Tibial nerve (tissue), 4 donors: ENCODE measurements around the gene CEACAM19. TPM values are rescaled to one million over a fixed set of nuclear protein-coding genes. Genes with fewer than 3 reads are reported as not detected.

Experiments used
- DNase-seq, 2 donors: peaks; one replicate each; pipeline ENCODE4 v3.0.0-alpha.2; 2019; ENCODE audit warnings: low spot score in 2 of 2
- H3K27ac ChIP-seq, 4 donors: fragments of 200-600 bp; sonication (generic) in 3 of 4; one replicate each; pipeline ENCODE4 v1.5.1; 2017 to 2019; ENCODE audit warnings: mild to moderate bottlenecking in 1 of 4
- H3K27me3 ChIP-seq, 2 donors: fragments of 200-600 bp; sonication (generic) in 1 of 2; one replicate each; pipeline versions ENCODE4 v1.5.1 to v1.6.0; 2017 to 2019
- H3K36me3 ChIP-seq, 3 donors: fragments of 200-600 bp; sonication (generic); one replicate each; pipeline ENCODE4 v1.5.1; 2018 to 2019
- H3K4me1 ChIP-seq, 4 donors: fragments of 200-600 bp; sonication (generic) in 3 of 4; one replicate each; pipeline ENCODE4 v1.5.1; 2017 to 2019
- H3K4me3 ChIP-seq, 4 donors: fragments of 200-600 bp; sonication (generic) in 3 of 4; one replicate each; pipeline ENCODE4 v1.5.1; 2017 to 2019; ENCODE audit warnings: mild to moderate bottlenecking in 1 of 4, moderate library complexity in 1 of 4
- H3K9me3 ChIP-seq, 4 donors: fragments of 200-600 bp; sonication (generic) in 3 of 4; one replicate each; pipeline ENCODE4 v1.5.1; 2017 to 2019
- EP300 ChIP-seq, 2 donors: sonication (generic); formaldehyde crosslinking; IDR thresholded peaks; one replicate each; pipeline ENCODE4 v1.6.1; 2017; ENCODE audit warnings: antibody characterized with exemption in 2 of 2, mild to moderate bottlenecking in 1 of 2
- POLR2A ChIP-seq, 2 donors: fragments of 450-650 bp; IDR thresholded peaks; one replicate each; pipeline ENCODE4 v1.6.1; 2017; ENCODE audit warnings: antibody characterized with exemption in 2 of 2, mild to moderate bottlenecking in 2 of 2, moderate library complexity in 2 of 2
- WGBS, 2 donors: methylation state at CpG; one replicate each; pipeline ENCODE4 v1.1.5; 2018; 5-methylcytosine and 5-hydroxymethylcytosine counted together
- total RNA-seq, 4 donors: library from RNA; depleted of rRNA; stranded (reverse); fragments of >200 nt; gene quantifications; one replicate each; pipeline ENCODE4 v1.1.0, GENCODE V29; 2016
- TF ChIP-seq, protein P1 (sequence below), 5 experiments: fragments of 200-600 bp in 3 of 5; fragments of 450-650 bp in 2 of 5; sonication (generic) in 3 of 5; IDR thresholded peaks; one replicate each; pipeline ENCODE4 v1.5.1; 2016 to 2019; ENCODE audit warnings: antibody characterized with exemption in 5 of 5, mild to moderate bottlenecking in 3 of 5, moderate library complexity in 2 of 5

Gene CEACAM19
- total RNA-seq, 4 donors from 2014 or later, result 10.9 to 38.7 (median 15.4) TPM

DNA sequence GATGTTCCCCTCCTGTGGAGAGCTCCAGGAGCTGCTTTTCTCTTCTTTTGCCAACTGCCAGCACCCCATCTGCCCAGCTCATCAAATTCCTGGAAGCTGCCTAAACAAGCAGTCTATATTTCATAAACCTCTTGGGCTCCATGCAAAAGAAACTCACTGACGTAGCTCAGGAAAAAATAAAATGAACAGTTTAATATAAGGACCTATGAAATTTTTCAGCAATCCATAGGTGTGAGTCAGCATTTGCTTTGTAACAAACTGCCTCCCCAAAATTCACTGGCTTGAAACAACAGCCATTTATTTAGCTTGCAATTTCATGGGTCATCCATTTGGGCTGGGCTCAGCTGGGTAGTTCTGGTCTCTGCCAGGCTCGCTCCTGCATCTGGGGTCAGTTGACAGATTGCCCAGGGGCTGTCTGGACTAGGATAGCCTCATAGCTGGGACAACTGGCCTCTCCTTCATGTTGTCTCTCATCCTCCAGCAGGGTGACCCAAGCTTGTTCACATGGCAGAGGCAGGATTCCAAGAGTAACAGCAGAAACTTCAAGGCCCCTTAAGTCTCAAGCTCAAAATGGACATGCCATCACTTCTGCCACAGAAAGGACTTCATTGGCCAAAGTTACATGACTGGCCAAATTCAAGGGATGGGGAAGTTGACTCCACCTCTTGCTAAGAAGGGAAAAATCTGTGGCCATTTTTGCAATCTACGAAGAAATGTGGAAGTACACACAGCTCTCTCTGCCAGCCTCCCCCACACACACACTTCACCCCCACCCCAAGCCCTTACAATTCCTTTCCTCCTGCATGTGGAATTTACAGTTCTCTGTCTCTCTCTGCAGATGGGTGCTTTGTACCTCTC, 35.5 kb upstream of the CEACAM19 start:
- TF ChIP-seq POLR2A (IDR thresholded peaks at IDR 0.05), result no peak
- TF ChIP-seq EP300 (IDR thresholded peaks at IDR 0.05), result no peak
- TF ChIP-seq, protein P1, sequence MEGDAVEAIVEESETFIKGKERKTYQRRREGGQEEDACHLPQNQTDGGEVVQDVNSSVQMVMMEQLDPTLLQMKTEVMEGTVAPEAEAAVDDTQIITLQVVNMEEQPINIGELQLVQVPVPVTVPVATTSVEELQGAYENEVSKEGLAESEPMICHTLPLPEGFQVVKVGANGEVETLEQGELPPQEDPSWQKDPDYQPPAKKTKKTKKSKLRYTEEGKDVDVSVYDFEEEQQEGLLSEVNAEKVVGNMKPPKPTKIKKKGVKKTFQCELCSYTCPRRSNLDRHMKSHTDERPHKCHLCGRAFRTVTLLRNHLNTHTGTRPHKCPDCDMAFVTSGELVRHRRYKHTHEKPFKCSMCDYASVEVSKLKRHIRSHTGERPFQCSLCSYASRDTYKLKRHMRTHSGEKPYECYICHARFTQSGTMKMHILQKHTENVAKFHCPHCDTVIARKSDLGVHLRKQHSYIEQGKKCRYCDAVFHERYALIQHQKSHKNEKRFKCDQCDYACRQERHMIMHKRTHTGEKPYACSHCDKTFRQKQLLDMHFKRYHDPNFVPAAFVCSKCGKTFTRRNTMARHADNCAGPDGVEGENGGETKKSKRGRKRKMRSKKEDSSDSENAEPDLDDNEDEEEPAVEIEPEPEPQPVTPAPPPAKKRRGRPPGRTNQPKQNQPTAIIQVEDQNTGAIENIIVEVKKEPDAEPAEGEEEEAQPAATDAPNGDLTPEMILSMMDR (IDR thresholded peaks at IDR 0.05), result no peak
- H3K27ac ChIP-seq, result no peak overlapping the region
- H3K36me3 ChIP-seq, result no peaks in the 10 kb centered on the region
- H3K9me3 ChIP-seq, result no peaks in the 10 kb centered on the region
- 56 to 66% methylated on average over 3 of the region's 3 CpGs for WGBS, 2 donors
- H3K4me1 ChIP-seq, result peaks cover 0 to 11% (median 2%) of the 10 kb centered on the region in 4 donors
- no peak for DNase-seq
- H3K27me3 ChIP-seq, result no peaks in the 10 kb centered on the region
- H3K4me3 ChIP-seq, result no peak overlapping the region

DNA sequence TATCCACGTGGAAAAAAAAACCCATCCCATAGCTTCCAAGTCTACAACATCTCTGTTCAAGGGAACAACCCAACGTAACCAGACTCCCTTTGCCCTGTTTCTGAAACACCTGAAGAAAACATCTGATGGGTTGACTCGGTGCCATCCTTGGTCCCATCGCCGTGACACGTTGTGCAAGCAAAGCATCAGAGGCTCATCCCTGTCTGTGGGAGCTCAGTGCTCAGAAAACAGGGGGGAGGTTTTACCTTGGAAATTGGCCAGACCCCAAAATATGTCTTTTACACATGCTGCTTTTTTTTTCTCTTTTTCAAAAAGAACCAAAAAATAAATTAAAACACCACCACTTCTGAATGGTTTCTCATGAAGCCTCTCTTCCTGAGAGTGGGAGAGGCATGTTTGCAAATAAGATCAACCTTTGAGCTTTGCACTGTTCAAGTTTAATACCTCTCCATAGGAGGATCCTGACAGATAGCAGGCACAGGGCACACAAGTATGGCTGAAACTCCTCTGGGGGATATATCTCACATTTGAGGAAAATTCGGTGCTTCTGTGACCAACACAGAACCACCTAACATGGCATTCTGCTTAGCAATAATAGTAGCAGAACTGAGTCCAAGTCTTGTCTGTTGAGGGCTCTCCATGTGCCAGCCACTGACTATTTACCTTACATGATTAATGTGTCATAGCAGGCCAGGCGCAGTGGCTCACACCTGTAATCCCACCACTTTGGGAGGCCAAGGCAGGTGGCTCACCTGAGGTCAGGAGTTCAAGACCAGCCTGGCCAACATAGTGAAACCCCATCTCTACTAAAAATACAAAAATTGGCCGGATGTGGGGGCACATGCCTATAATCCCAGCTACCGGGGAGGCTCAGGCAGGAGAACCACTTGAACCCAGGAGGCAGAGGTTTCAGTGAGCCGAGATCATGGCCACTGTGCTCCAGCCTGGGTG, 34.6 kb upstream of the CEACAM19 start:
- H3K9me3 ChIP-seq, result no peaks in the 10 kb centered on the region
- 78 to 86% methylated on average over 11 of the region's 11 CpGs for whole genome bisulfite sequencing, 2 donors
- DNase-seq, result no peak

GRCh38 chr19:44637390-44637764, 33.9 kb upstream of the CEACAM19 start:
- TF ChIP-seq POLR2A (IDR thresholded peaks at IDR 0.05), result no peak
- TF ChIP-seq, protein P1 (IDR thresholded peaks at IDR 0.05), result no peak
- no peak for TF ChIP-seq EP300 (IDR thresholded peaks at IDR 0.05)
- no peak for DNase-seq
- WGBS, 2 donors, result 89 to 95% methylated on average over 5 of the region's 5 CpGs
- no peaks in the 10 kb centered on the region for H3K27me3 ChIP-seq
- no peaks in the 10 kb centered on the region for H3K9me3 ChIP-seq
- H3K27ac ChIP-seq, result no peak overlapping the region
- H3K4me1 ChIP-seq, result peaks cover 0 to 11% (median 2%) of the 10 kb centered on the region in 4 donors
- H3K36me3 ChIP-seq, result no peaks in the 10 kb centered on the region
- no peak overlapping the region for H3K4me3 ChIP-seq

More for the DNA sequence above, 34.6 kb upstream of the CEACAM19 start:
- H3K4me3 ChIP-seq, result no peak overlapping the region
- no peak overlapping the region for H3K27ac ChIP-seq
- peaks cover 0 to 11% (median 2%) of the 10 kb centered on the region in 4 donors for H3K4me1 ChIP-seq
- no peaks in the 10 kb centered on the region for H3K36me3 ChIP-seq
- TF ChIP-seq, protein P1 (IDR thresholded peaks at IDR 0.05), result no peak
- TF ChIP-seq POLR2A (IDR thresholded peaks at IDR 0.05) (no peak), EP300 (IDR thresholded peaks at IDR 0.05) (no peak)
- no peaks in the 10 kb centered on the region for H3K27me3 ChIP-seq

DNA sequence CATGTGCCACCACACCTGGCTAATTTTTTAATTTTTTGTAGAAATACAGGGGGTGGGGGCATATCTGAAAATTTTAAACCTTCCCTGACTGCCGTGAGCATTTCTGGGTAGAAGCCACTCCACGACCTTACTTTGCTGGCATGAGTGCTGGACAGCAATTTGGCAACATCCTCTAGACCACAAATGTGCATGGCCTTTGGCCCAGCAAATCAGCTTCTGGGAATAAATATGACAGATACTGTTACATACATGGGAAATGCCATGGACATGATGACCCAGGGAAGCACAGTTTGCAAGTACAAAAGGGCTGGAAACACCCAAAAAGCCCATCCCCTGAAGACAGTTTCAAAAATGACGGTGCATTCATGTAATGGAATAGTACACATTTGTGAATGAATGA, 30.8 kb upstream of the CEACAM19 start:
- Histone ChIP-seq H3K27ac (no peak overlapping the region), H3K27me3 (no peaks in the 10 kb centered on the region), H3K4me3 (no peak overlapping the region), H3K4me1 (peaks cover 0 to 11% (median 1%) of the 10 kb centered on the region in 4 donors), H3K36me3 (no peaks in the 10 kb centered on the region), H3K9me3 (no peaks in the 10 kb centered on the region)
- 72 to 86% methylated on average over 3 of the region's 3 CpGs for WGBS, 2 donors
- TF ChIP-seq, protein P1 (IDR thresholded peaks at IDR 0.05), result no peak
- TF ChIP-seq EP300 (IDR thresholded peaks at IDR 0.05) (no peak), POLR2A (IDR thresholded peaks at IDR 0.05) (no peak)
- DNase-seq, result no peak
